Measurements from ENCODE around the gene TBC1D5. TPM values are rescaled to one million over a fixed set of nuclear protein-coding genes. Genes with fewer than 3 reads are reported as not detected.

Gene TBC1D5
- total and polyA plus RNA-seq, 2 of the 8 experiments (the other 6 are each of a cell fraction or from before 2014, with no cell fraction given), result 11.0 to 22.9 TPM

DNA sequence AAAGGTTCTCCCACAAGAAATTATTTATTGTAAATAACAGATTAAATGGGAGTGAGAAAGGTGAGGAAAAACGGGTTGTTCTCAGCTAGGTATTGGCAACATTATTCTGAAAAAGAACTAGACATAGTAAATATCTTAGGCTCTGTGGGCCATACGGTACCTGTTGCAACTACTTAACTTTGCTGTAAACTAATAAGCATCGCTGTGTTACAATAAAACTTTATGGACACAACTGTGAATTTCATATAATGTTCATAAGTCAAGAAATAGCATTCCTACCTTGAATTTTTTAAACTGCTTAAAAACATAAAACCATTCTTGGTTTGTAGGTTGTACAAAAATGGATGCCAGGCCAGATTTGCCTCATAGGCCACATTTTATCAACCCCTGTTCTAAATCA is 183.9 kb downstream of the TBC1D5 start (continued):
- TF ChIP-seq, protein P1, sequence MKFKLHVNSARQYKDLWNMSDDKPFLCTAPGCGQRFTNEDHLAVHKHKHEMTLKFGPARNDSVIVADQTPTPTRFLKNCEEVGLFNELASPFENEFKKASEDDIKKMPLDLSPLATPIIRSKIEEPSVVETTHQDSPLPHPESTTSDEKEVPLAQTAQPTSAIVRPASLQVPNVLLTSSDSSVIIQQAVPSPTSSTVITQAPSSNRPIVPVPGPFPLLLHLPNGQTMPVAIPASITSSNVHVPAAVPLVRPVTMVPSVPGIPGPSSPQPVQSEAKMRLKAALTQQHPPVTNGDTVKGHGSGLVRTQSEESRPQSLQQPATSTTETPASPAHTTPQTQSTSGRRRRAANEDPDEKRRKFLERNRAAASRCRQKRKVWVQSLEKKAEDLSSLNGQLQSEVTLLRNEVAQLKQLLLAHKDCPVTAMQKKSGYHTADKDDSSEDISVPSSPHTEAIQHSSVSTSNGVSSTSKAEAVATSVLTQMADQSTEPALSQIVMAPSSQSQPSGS (IDR thresholded peaks at IDR 0.05; ENCODE audit: low read length), result no peak
- no peak for TF ChIP-seq ASH2L (IDR thresholded peaks at IDR 0.05; ENCODE audit: low read length)
- TF ChIP-seq CBX8 (IDR thresholded peaks at IDR 0.05; ENCODE audit: borderline replicate concordance, low read depth, low read length), result no peak
- TF ChIP-seq YY1 (IDR thresholded peaks at IDR 0.05; ENCODE audit: low read depth, low read length), result no peak
